ENCODE results near the gene TCF7L2.

The TCF7L2 gene

GRCh38 chr10:113207924-113208323 lies 257.9 kb downstream of the TCF7L2 start:
- no peak for DNase-seq

GRCh38 chr10:113213035-113213434 lies 263.0 kb downstream of the TCF7L2 start:
- no peak for DNase-seq

GRCh38 chr10:113214331-113214730 lies 264.3 kb downstream of the TCF7L2 start:
- DNase-seq = no peak

- DNase-seq = no peak
These were observed 266.1 kb downstream of the TCF7L2 start for GRCh38 chr10:113216102-113216501.
